GM23338 (cell line): ENCODE measurements around the gene USP15. TPM values are rescaled to one million over a fixed set of nuclear protein-coding genes. Genes with fewer than 3 reads are reported as not detected.

Experiments used
- ATAC-seq: fragments of 200-7000 bp; cut with Tn5 transposase; 3 replicates; pipeline ENCODE4 v1.9.1; 2020
- DNase-seq: peaks from one replicate; pipeline ENCODE4 v3.0.0-alpha.2; 2015; ENCODE audit warnings: low spot score
- H2AFZ ChIP-seq: fragments of 200-600 bp; sonication (generic); 2 replicates; pipeline ENCODE4 v1.8.0; 2016; ENCODE audit warnings: antibody characterized with exemption, mild to moderate bottlenecking, moderate library complexity
- H3F3A ChIP-seq: fragments of 200-600 bp; sonication (generic); replicated peaks from 2 replicates; pipeline ENCODE4 v1.8.0; 2017; ENCODE audit warnings: antibody characterized with exemption, mixed run types, low read depth
- H3K27ac ChIP-seq: fragments of 200-600 bp; sonication (generic); 2 replicates; pipeline ENCODE4 v1.6.1; 2016; ENCODE audit warnings: low read depth
- H3K27me3 ChIP-seq: fragments of 200-600 bp; sonication (generic); 2 replicates; pipeline ENCODE4 v1.8.0; 2016; ENCODE audit warnings: mild to moderate bottlenecking, mixed run types, moderate library complexity; ENCODE audit not compliant: insufficient read depth
- H3K36me3 ChIP-seq: fragments of 200-600 bp; sonication (generic); 2 replicates; pipeline ENCODE4 v1.8.0; 2016; ENCODE audit warnings: mild to moderate bottlenecking; ENCODE audit not compliant: insufficient read depth
- H3K4me1 ChIP-seq: fragments of 200-600 bp; sonication (generic); 2 replicates; pipeline ENCODE4 v1.8.0; 2016; ENCODE audit warnings: mild to moderate bottlenecking, moderate library complexity; ENCODE audit not compliant: insufficient read depth
- H3K4me2 ChIP-seq: fragments of 200-600 bp; sonication (generic); 2 replicates; pipeline ENCODE4 v1.7.1; 2017; ENCODE audit warnings: mixed run types
- H3K4me3 ChIP-seq: fragments of 200-600 bp; sonication (generic); 2 replicates; pipeline ENCODE4 v1.6.1; 2016; ENCODE audit warnings: mixed run types
- H3K79me2 ChIP-seq: fragments of 200-600 bp; sonication (generic); replicated peaks from 2 replicates; pipeline ENCODE4 v1.8.0; 2017; ENCODE audit warnings: mild to moderate bottlenecking; ENCODE audit not compliant: insufficient read depth
- H3K9me2 ChIP-seq: fragments of 200-600 bp; sonication (generic); 2 replicates; pipeline ENCODE4 v1.8.0; 2017; ENCODE audit not compliant: insufficient read depth
- H4K20me1 ChIP-seq: fragments of 200-600 bp; sonication (generic); replicated peaks from 2 replicates; pipeline ENCODE4 v1.8.0; 2017; ENCODE audit warnings: mild to moderate bottlenecking; ENCODE audit not compliant: insufficient read depth
- H3K27ac Mint-ChIP-seq: 2 replicates; pipeline ENCODE4 v1.8.0; 2020; ENCODE audit warnings: inconsistent platforms, mild to moderate bottlenecking, moderate library complexity, mixed read lengths
- H3K27me3 Mint-ChIP-seq: 3 replicates; pipeline ENCODE4 v1.8.0; 2022; ENCODE audit warnings: low read depth, mild to moderate bottlenecking, moderate library complexity, mixed read lengths, inconsistent platforms; ENCODE audit not compliant: insufficient read depth, poor library complexity
- H3K36me3 Mint-ChIP-seq: 3 replicates; pipeline ENCODE4 v1.8.0; 2021; ENCODE audit warnings: low read depth, mild to moderate bottlenecking, inconsistent platforms, moderate library complexity, mixed read lengths
- H3K4me1 Mint-ChIP-seq: 3 replicates; pipeline ENCODE4 v1.8.0; 2020; ENCODE audit warnings: mild to moderate bottlenecking, inconsistent platforms, mixed read lengths
- H3K4me3 Mint-ChIP-seq: 3 replicates; pipeline ENCODE4 v1.8.0; 2021; ENCODE audit warnings: moderate library complexity, mild to moderate bottlenecking, inconsistent platforms, mixed read lengths
- H3K9me3 Mint-ChIP-seq: 3 replicates; pipeline ENCODE4 v1.8.0; 2020; ENCODE audit warnings: moderate library complexity, mild to moderate bottlenecking, inconsistent platforms, mixed read lengths
- CREB1 ChIP-seq: fragments of 250-450 bp; sonication (Bioruptor Pico); IDR thresholded peaks from 2 replicates; pipeline ENCODE4 v1.5.0; 2020; ENCODE audit warnings: low read depth, mild to moderate bottlenecking, moderate library complexity
- CTCF ChIP-seq, 2 experiments: fragments of 200-600 bp in 1 of 2; sonication (generic) in 1 of 2; conservative IDR thresholded peaks; 2 replicates each; pipeline versions ENCODE4 v1.5.1 to v1.6.1; 2016 to 2017; ENCODE audit warnings: antibody characterized with exemption in 2 of 2, low read depth in 2 of 2, mild to moderate bottlenecking in 2 of 2, moderate library complexity in 1 of 2
- ETS1 ChIP-seq: IDR thresholded peaks from 2 replicates; pipeline ENCODE4 v1.6.1; 2016; ENCODE audit warnings: antibody characterized with exemption
- EZH2 ChIP-seq: fragments of 200-600 bp; sonication (generic); IDR thresholded peaks from one replicate; pipeline ENCODE4 v1.8.0; 2017; ENCODE audit warnings: antibody characterized with exemption, mild to moderate bottlenecking, low read depth; ENCODE audit not compliant: unreplicated experiment
- EZH2phosphoT487 ChIP-seq: fragments of 200-600 bp; sonication (generic); IDR thresholded peaks from one replicate; pipeline ENCODE4 v1.8.1; 2018; ENCODE audit warnings: antibody characterized with exemption; ENCODE audit not compliant: unreplicated experiment
- JUNB ChIP-seq: IDR thresholded peaks from one replicate; pipeline ENCODE4 v1.6.1; 2016; ENCODE audit warnings: antibody characterized with exemption; ENCODE audit not compliant: unreplicated experiment
- NANOG ChIP-seq: IDR thresholded peaks from 2 replicates; pipeline ENCODE4 v1.6.1; 2016; ENCODE audit warnings: antibody characterized with exemption, borderline replicate concordance
- POLR2AphosphoS5 ChIP-seq: IDR thresholded peaks from 2 replicates; pipeline ENCODE4 v1.6.1; 2016; ENCODE audit warnings: antibody characterized with exemption, low read depth
- REST ChIP-seq: IDR thresholded peaks from one replicate; pipeline ENCODE4 v1.6.1; 2018; ENCODE audit warnings: antibody characterized with exemption; ENCODE audit not compliant: unreplicated experiment
- STAT1 ChIP-seq: IDR thresholded peaks from one replicate; pipeline ENCODE4 v1.6.1; 2016; ENCODE audit warnings: antibody characterized with exemption; ENCODE audit not compliant: unreplicated experiment
- ZNF114 ChIP-seq: fragments of 250-450 bp; sonication (Bioruptor Pico); IDR thresholded peaks from 2 replicates; pipeline ENCODE4 v1.5.0; 2020; ENCODE audit warnings: mild to moderate bottlenecking, moderate library complexity
- ZNF331 ChIP-seq: fragments of 250-450 bp; sonication (Bioruptor Pico); IDR thresholded peaks from 2 replicates; pipeline ENCODE4 v1.5.0; 2020; ENCODE audit warnings: low read depth, mild to moderate bottlenecking, moderate library complexity
- polyA plus RNA-seq: library from polyadenylated mRNA; unstranded; fragments of >200 nt; fragmentation: Nextera tagmentation; extraction: Ambion mirVana; gene quantifications from 2 replicates; pipeline ENCODE4 v1.2.1, GENCODE V29; 2016
- total RNA-seq: library from RNA; depleted of rRNA; stranded (reverse); fragments of >200 nt; shearing (Covaris generic); gene quantifications from 2 replicates; pipeline ENCODE4 v1.2.3, GENCODE V29; 2014

Gene USP15
- total and polyA plus RNA-seq, 2 experiments from 2014 or later, result 29.5 to 60.3 TPM

GRCh38 chr12:62403031-62403430 is 142.8 kb downstream of the USP15 start:
- Histone ChIP-seq H3K4me1 (no peaks in the 10 kb centered on the region), H3K36me3 (no peaks in the 10 kb centered on the region), H2AFZ (no peak overlapping the region), H4K20me1 (no peaks in the 10 kb centered on the region), H3K4me3 (no peak overlapping the region), H3K9me2 (no peaks in the 10 kb centered on the region), H3F3A (no peaks in the 10 kb centered on the region), H3K27ac (peak overlapping the region; percentile 27; the same call in 1 of the 2 replicates), H3K79me2 (no peaks in the 10 kb centered on the region), H3K27me3 (no peaks in the 10 kb centered on the region), H3K4me2 (no peak overlapping the region)
- no peak for ATAC-seq
- H3K9me3 Mint-ChIP-seq, result no peaks in the 10 kb centered on the region
- no peaks in the 10 kb centered on the region for H3K36me3 Mint-ChIP-seq
- TF ChIP-seq ZNF114, result no peak
- no peak for TF ChIP-seq ZNF331 (CRISPR knock-in tag)
- no peak for TF ChIP-seq STAT1
- TF ChIP-seq CREB1 (CRISPR knock-in tag), result no peak
- TF ChIP-seq EZH2, result no peak
- no peak for TF ChIP-seq REST
- TF ChIP-seq NANOG, result no peak
- no peak for TF ChIP-seq JUNB
- no peak for TF ChIP-seq ETS1
- DNase-seq, result no peak
- H3K27ac Mint-ChIP-seq, result no peak overlapping the region
- no peaks in the 10 kb centered on the region for H3K27me3 Mint-ChIP-seq
- no peak overlapping the region for H3K4me3 Mint-ChIP-seq
- no peaks in the 10 kb centered on the region for H3K4me1 Mint-ChIP-seq

- Histone ChIP-seq H3K4me2 (no peak overlapping the region), H3K9me2 (peaks cover under 1% of the 10 kb centered on the region; the same call in 1 of the 2 replicates), H3K36me3 (no peaks in the 10 kb centered on the region), H3K79me2 (no peaks in the 10 kb centered on the region), H3K27me3 (no peaks in the 10 kb centered on the region), H2AFZ (no peak overlapping the region), H4K20me1 (no peaks in the 10 kb centered on the region), H3K4me3 (no peak overlapping the region), H3K4me1 (no peaks in the 10 kb centered on the region), H3F3A (no peaks in the 10 kb centered on the region), H3K27ac (no peak overlapping the region)
- Mint-ChIP-seq H3K9me3 (no peaks in the 10 kb centered on the region), H3K4me1 (no peaks in the 10 kb centered on the region), H3K27ac (no peak overlapping the region), H3K36me3 (no peaks in the 10 kb centered on the region), H3K27me3 (no peaks in the 10 kb centered on the region), H3K4me3 (no peak overlapping the region)
- ATAC-seq (no peak), DNase-seq (no peak)
- TF ChIP-seq EZH2phosphoT487 (no peak), ETS1 (no peak), JUNB (no peak), NANOG (no peak), EZH2 (no peak), REST (no peak), ZNF114 (no peak), POLR2AphosphoS5 (no peak), STAT1 (no peak), CREB1 (CRISPR knock-in tag) (no peak), ZNF331 (CRISPR knock-in tag) (no peak), CTCF (conservative IDR thresholded peaks at IDR 0.05; ENCODE audit: low read depth in 2 of 2) (no peak)
Measured at GRCh38 chr12:62407587-62407986, 147.4 kb downstream of the USP15 start.
